GM23338 (cell line): ENCODE results near the gene SNRPA1. TPM values are rescaled to one million over a fixed set of nuclear protein-coding genes. Genes with fewer than 3 reads are reported as not detected.

ENCODE experiments used
- ATAC-seq: fragments of 200-7000 bp; cut with Tn5 transposase; 3 replicates; pipeline ENCODE4 v1.9.1; 2020
- DNase-seq: peaks from one replicate; pipeline ENCODE4 v3.0.0-alpha.2; 2015; ENCODE audit warnings: low spot score
- H2AFZ ChIP-seq: fragments of 200-600 bp; sonication (generic); 2 replicates; pipeline ENCODE4 v1.8.0; 2016; ENCODE audit warnings: antibody characterized with exemption, mild to moderate bottlenecking, moderate library complexity
- H3F3A ChIP-seq: fragments of 200-600 bp; sonication (generic); replicated peaks from 2 replicates; pipeline ENCODE4 v1.8.0; 2017; ENCODE audit warnings: antibody characterized with exemption, mixed run types, low read depth
- H3K27ac ChIP-seq: fragments of 200-600 bp; sonication (generic); 2 replicates; pipeline ENCODE4 v1.6.1; 2016; ENCODE audit warnings: low read depth
- H3K27me3 ChIP-seq: fragments of 200-600 bp; sonication (generic); 2 replicates; pipeline ENCODE4 v1.8.0; 2016; ENCODE audit warnings: mild to moderate bottlenecking, mixed run types, moderate library complexity; ENCODE audit not compliant: insufficient read depth
- H3K36me3 ChIP-seq: fragments of 200-600 bp; sonication (generic); 2 replicates; pipeline ENCODE4 v1.8.0; 2016; ENCODE audit warnings: mild to moderate bottlenecking; ENCODE audit not compliant: insufficient read depth
- H3K4me1 ChIP-seq: fragments of 200-600 bp; sonication (generic); 2 replicates; pipeline ENCODE4 v1.8.0; 2016; ENCODE audit warnings: mild to moderate bottlenecking, moderate library complexity; ENCODE audit not compliant: insufficient read depth
- H3K4me2 ChIP-seq: fragments of 200-600 bp; sonication (generic); 2 replicates; pipeline ENCODE4 v1.7.1; 2017; ENCODE audit warnings: mixed run types
- H3K4me3 ChIP-seq: fragments of 200-600 bp; sonication (generic); 2 replicates; pipeline ENCODE4 v1.6.1; 2016; ENCODE audit warnings: mixed run types
- H3K79me2 ChIP-seq: fragments of 200-600 bp; sonication (generic); replicated peaks from 2 replicates; pipeline ENCODE4 v1.8.0; 2017; ENCODE audit warnings: mild to moderate bottlenecking; ENCODE audit not compliant: insufficient read depth
- H3K9me2 ChIP-seq: fragments of 200-600 bp; sonication (generic); 2 replicates; pipeline ENCODE4 v1.8.0; 2017; ENCODE audit not compliant: insufficient read depth
- H4K20me1 ChIP-seq: fragments of 200-600 bp; sonication (generic); replicated peaks from 2 replicates; pipeline ENCODE4 v1.8.0; 2017; ENCODE audit warnings: mild to moderate bottlenecking; ENCODE audit not compliant: insufficient read depth
- H3K27ac Mint-ChIP-seq: 2 replicates; pipeline ENCODE4 v1.8.0; 2020; ENCODE audit warnings: inconsistent platforms, mild to moderate bottlenecking, moderate library complexity, mixed read lengths
- H3K27me3 Mint-ChIP-seq: 3 replicates; pipeline ENCODE4 v1.8.0; 2022; ENCODE audit warnings: low read depth, mild to moderate bottlenecking, moderate library complexity, mixed read lengths, inconsistent platforms; ENCODE audit not compliant: insufficient read depth, poor library complexity
- H3K36me3 Mint-ChIP-seq: 3 replicates; pipeline ENCODE4 v1.8.0; 2021; ENCODE audit warnings: low read depth, mild to moderate bottlenecking, inconsistent platforms, moderate library complexity, mixed read lengths
- H3K4me1 Mint-ChIP-seq: 3 replicates; pipeline ENCODE4 v1.8.0; 2020; ENCODE audit warnings: mild to moderate bottlenecking, inconsistent platforms, mixed read lengths
- H3K4me3 Mint-ChIP-seq: 3 replicates; pipeline ENCODE4 v1.8.0; 2021; ENCODE audit warnings: moderate library complexity, mild to moderate bottlenecking, inconsistent platforms, mixed read lengths
- H3K9me3 Mint-ChIP-seq: 3 replicates; pipeline ENCODE4 v1.8.0; 2020; ENCODE audit warnings: moderate library complexity, mild to moderate bottlenecking, inconsistent platforms, mixed read lengths
- CREB1 ChIP-seq: fragments of 250-450 bp; sonication (Bioruptor Pico); IDR thresholded peaks from 2 replicates; pipeline ENCODE4 v1.5.0; 2020; ENCODE audit warnings: low read depth, mild to moderate bottlenecking, moderate library complexity
- CTCF ChIP-seq, 2 experiments: fragments of 200-600 bp in 1 of 2; sonication (generic) in 1 of 2; conservative IDR thresholded peaks; 2 replicates each; pipeline versions ENCODE4 v1.5.1 to v1.6.1; 2016 to 2017; ENCODE audit warnings: antibody characterized with exemption in 2 of 2, low read depth in 2 of 2, mild to moderate bottlenecking in 2 of 2, moderate library complexity in 1 of 2
- ETS1 ChIP-seq: IDR thresholded peaks from 2 replicates; pipeline ENCODE4 v1.6.1; 2016; ENCODE audit warnings: antibody characterized with exemption
- EZH2 ChIP-seq: fragments of 200-600 bp; sonication (generic); IDR thresholded peaks from one replicate; pipeline ENCODE4 v1.8.0; 2017; ENCODE audit warnings: antibody characterized with exemption, mild to moderate bottlenecking, low read depth; ENCODE audit not compliant: unreplicated experiment
- EZH2phosphoT487 ChIP-seq: fragments of 200-600 bp; sonication (generic); IDR thresholded peaks from one replicate; pipeline ENCODE4 v1.8.1; 2018; ENCODE audit warnings: antibody characterized with exemption; ENCODE audit not compliant: unreplicated experiment
- JUNB ChIP-seq: IDR thresholded peaks from one replicate; pipeline ENCODE4 v1.6.1; 2016; ENCODE audit warnings: antibody characterized with exemption; ENCODE audit not compliant: unreplicated experiment
- NANOG ChIP-seq: IDR thresholded peaks from 2 replicates; pipeline ENCODE4 v1.6.1; 2016; ENCODE audit warnings: antibody characterized with exemption, borderline replicate concordance
- POLR2AphosphoS5 ChIP-seq: IDR thresholded peaks from 2 replicates; pipeline ENCODE4 v1.6.1; 2016; ENCODE audit warnings: antibody characterized with exemption, low read depth
- REST ChIP-seq: IDR thresholded peaks from one replicate; pipeline ENCODE4 v1.6.1; 2018; ENCODE audit warnings: antibody characterized with exemption; ENCODE audit not compliant: unreplicated experiment
- STAT1 ChIP-seq: IDR thresholded peaks from one replicate; pipeline ENCODE4 v1.6.1; 2016; ENCODE audit warnings: antibody characterized with exemption; ENCODE audit not compliant: unreplicated experiment
- ZNF114 ChIP-seq: fragments of 250-450 bp; sonication (Bioruptor Pico); IDR thresholded peaks from 2 replicates; pipeline ENCODE4 v1.5.0; 2020; ENCODE audit warnings: mild to moderate bottlenecking, moderate library complexity
- ZNF331 ChIP-seq: fragments of 250-450 bp; sonication (Bioruptor Pico); IDR thresholded peaks from 2 replicates; pipeline ENCODE4 v1.5.0; 2020; ENCODE audit warnings: low read depth, mild to moderate bottlenecking, moderate library complexity
- ZNF462 ChIP-seq: fragments of 250-450 bp; sonication (Bioruptor Pico); IDR thresholded peaks from 2 replicates; pipeline ENCODE4 v1.5.0; 2020; ENCODE audit warnings: mild to moderate bottlenecking, moderate library complexity
- polyA plus RNA-seq: library from polyadenylated mRNA; unstranded; fragments of >200 nt; fragmentation: Nextera tagmentation; extraction: Ambion mirVana; gene quantifications from 2 replicates; pipeline ENCODE4 v1.2.1, GENCODE V29; 2016
- total RNA-seq: library from RNA; depleted of rRNA; stranded (reverse); fragments of >200 nt; shearing (Covaris generic); gene quantifications from 2 replicates; pipeline ENCODE4 v1.2.3, GENCODE V29; 2014

Gene SNRPA1
- total and polyA plus RNA-seq, 2 experiments from 2014 or later: 170 to 361 TPM

GRCh38 chr15:101316529-101316928, 21.5 kb upstream of the SNRPA1 start:
- ATAC-seq (no peak), DNase-seq (no peak)
- no peak overlapping the region for H3K27ac ChIP-seq
- TF ChIP-seq NANOG: no peak
- no peak for TF ChIP-seq POLR2AphosphoS5
- TF ChIP-seq EZH2phosphoT487: no peak
- TF ChIP-seq REST: no peak
- TF ChIP-seq CTCF (conservative IDR thresholded peaks at IDR 0.05; ENCODE audit: low read depth in 2 of 2): no peak
- TF ChIP-seq ZNF331 (CRISPR knock-in tag): no peak
- TF ChIP-seq ETS1: no peak
- TF ChIP-seq EZH2: no peak
- TF ChIP-seq STAT1: no peak
- TF ChIP-seq JUNB: no peak
- no peak for TF ChIP-seq CREB1 (CRISPR knock-in tag)
- TF ChIP-seq ZNF462 (CRISPR knock-in tag): no peak
- no peak for TF ChIP-seq ZNF114 (CRISPR knock-in tag)
- H3K4me1 ChIP-seq: no peaks in the 10 kb centered on the region
- H3K9me2 ChIP-seq: no peaks in the 10 kb centered on the region
- Mint-ChIP-seq H3K36me3 (no peaks in the 10 kb centered on the region), H3K4me1 (peaks cover 6% of the 10 kb centered on the region; the same call in 2 of the 3 replicates), H3K9me3 (no peaks in the 10 kb centered on the region; the same call in 2 of the 3 replicates), H3K4me3 (no peak overlapping the region), H3K27ac (no peak overlapping the region), H3K27me3 (peaks cover 16% of the 10 kb centered on the region)
- no peaks in the 10 kb centered on the region for H3K36me3 ChIP-seq
- H3F3A ChIP-seq: no peaks in the 10 kb centered on the region
- no peaks in the 10 kb centered on the region for H3K79me2 ChIP-seq
- H3K4me3 ChIP-seq: no peak overlapping the region
- no peak overlapping the region for H3K4me2 ChIP-seq
- H2AFZ ChIP-seq: no peak overlapping the region
- no peaks in the 10 kb centered on the region for H3K27me3 ChIP-seq
- no peaks in the 10 kb centered on the region for H4K20me1 ChIP-seq
